SK-N-MC (cell line): ENCODE measurements around the gene PDIA2.

Experiments
- DNase-seq: peaks from one replicate; pipeline ENCODE4 v3.0.0-alpha.2; 2011; ENCODE audit warnings: low read depth, low spot score
- H3K27ac ChIP-seq: fragments of 200-600 bp; sonication (generic); 2 replicates; pipeline ENCODE4 v1.5.1; 2016; ENCODE audit warnings: mixed run types
- H3K36me3 ChIP-seq: fragments of 200-600 bp; sonication (generic); 2 replicates; pipeline ENCODE4 v1.6.1; 2017; ENCODE audit warnings: antibody characterized with exemption, low read length, mixed read lengths; ENCODE audit not compliant: insufficient read depth
- H3K4me3 ChIP-seq: fragments of 200-600 bp; sonication (generic); 2 replicates; pipeline ENCODE4 v1.5.1; 2016
- H3K9ac ChIP-seq: fragments of 200-600 bp; sonication (generic); 2 replicates; pipeline ENCODE4 v1.8.0; 2017; ENCODE audit warnings: mixed run types, mixed read lengths; ENCODE audit not compliant: insufficient read length
- H3K9me3 ChIP-seq: fragments of 200-600 bp; sonication (generic); 2 replicates; pipeline ENCODE4 v1.6.1; 2017; ENCODE audit warnings: low read depth, mild to moderate bottlenecking, antibody characterized with exemption, low read length, moderate library complexity, mixed read lengths
- EZH2 ChIP-seq: fragments of 200-600 bp; sonication (generic); IDR thresholded peaks from one replicate; pipeline ENCODE4 v1.6.1; 2017; ENCODE audit warnings: antibody characterized with exemption
- FOXP2 ChIP-seq: optimal IDR thresholded peaks from 2 replicates; pipeline ENCODE3; 2011; ENCODE audit warnings: mild to moderate bottlenecking, moderate library complexity; ENCODE audit not compliant: insufficient read depth; ENCODE audit errors: extremely low read length, control extremely low read depth
- POLR2AphosphoS5 ChIP-seq: IDR thresholded peaks from 2 replicates; pipeline ENCODE4 v1.6.1; 2012; ENCODE audit warnings: mild to moderate bottlenecking, low read depth, low read length, borderline replicate concordance

Gene PDIA2

GRCh38 chr16:275786-276232 lies 7.2 kb upstream of the PDIA2 start, which contains the start of gene RGS11:
Gene RGS11 (minus strand): TSS chr16:275944. CDS start chr16:275911, 33 bp downstream.
- no peaks in the 10 kb centered on the region for H3K36me3 ChIP-seq
- H3K27ac ChIP-seq: no peak within 1 kb of the TSS
- TF ChIP-seq EZH2 (no peak), FOXP2 (no peak), POLR2AphosphoS5 (no peak)
- no peaks in the 10 kb centered on the region for H3K9me3 ChIP-seq
- DNase-seq: no peak
- H3K9ac ChIP-seq: no peak within 1 kb of the TSS
- no peak within 1 kb of the TSS for H3K4me3 ChIP-seq

- Histone ChIP-seq H3K9me3 (no peaks in the 10 kb centered on the region), H3K36me3 (no peaks in the 10 kb centered on the region), H3K9ac (no peak overlapping the region), H3K27ac (no peak overlapping the region), H3K4me3 (no peak overlapping the region)
- no peak for DNase-seq
- TF ChIP-seq EZH2 (no peak), FOXP2 (no peak), POLR2AphosphoS5 (no peak)
Measured at GRCh38 chr16:276426-277077, 6.4 kb upstream of the PDIA2 start.

- no peaks in the 10 kb centered on the region for H3K9me3 ChIP-seq
- H3K4me3 ChIP-seq: no peak overlapping the region
- H3K9ac ChIP-seq: no peak overlapping the region
- TF ChIP-seq EZH2 (no peak), POLR2AphosphoS5 (no peak), FOXP2 (no peak)
- DNase-seq: peak; percentile 2
- H3K27ac ChIP-seq: no peak overlapping the region
- H3K36me3 ChIP-seq: no peaks in the 10 kb centered on the region
Measured at GRCh38 chr16:278863-279366, 4.0 kb upstream of the PDIA2 start.

GRCh38 chr16:279531-279930 lies 3.4 kb upstream of the PDIA2 start:
- H3K36me3 ChIP-seq: no peaks in the 10 kb centered on the region
- DNase-seq: no peak
- TF ChIP-seq EZH2 (no peak), FOXP2 (no peak), POLR2AphosphoS5 (no peak)
- H3K9ac ChIP-seq: no peak overlapping the region
- no peak overlapping the region for H3K27ac ChIP-seq
- no peak overlapping the region for H3K4me3 ChIP-seq
- H3K9me3 ChIP-seq: no peaks in the 10 kb centered on the region

- Histone ChIP-seq H3K9ac (no peak overlapping the region), H3K9me3 (no peaks in the 10 kb centered on the region), H3K27ac (no peak overlapping the region), H3K4me3 (no peak overlapping the region), H3K36me3 (no peaks in the 10 kb centered on the region)
- TF ChIP-seq POLR2AphosphoS5: no peak
- TF ChIP-seq EZH2: no peak
- no peak for TF ChIP-seq FOXP2
- DNase-seq: no peak
Measured at GRCh38 chr16:280005-280460, 2.9 kb upstream of the PDIA2 start.

- no peaks in the 10 kb centered on the region for H3K9me3 ChIP-seq
- H3K36me3 ChIP-seq: no peaks in the 10 kb centered on the region
- H3K9ac ChIP-seq: no peak within 1 kb of the TSS
- DNase-seq: no peak
- TF ChIP-seq FOXP2: no peak
- no peak for TF ChIP-seq POLR2AphosphoS5
- TF ChIP-seq EZH2: no peak
- H3K4me3 ChIP-seq: peak within 1 kb of the TSS; percentile 57
- no peak within 1 kb of the TSS for H3K27ac ChIP-seq
Measured at GRCh38 chr16:280552-280951, 2.4 kb upstream of the PDIA2 start, which contains the start of gene ARHGDIG. Gene ARHGDIG (plus strand): TSS chr16:280591. CDS start chr16:280681, 90 bp downstream.

GRCh38 chr16:280991-281659 lies 1.8 kb upstream of the PDIA2 start:
- Histone ChIP-seq H3K9ac (no peak overlapping the region), H3K9me3 (no peaks in the 10 kb centered on the region), H3K4me3 (peak overlapping the region; percentile 57), H3K36me3 (no peaks in the 10 kb centered on the region), H3K27ac (no peak overlapping the region)
- no peak for TF ChIP-seq FOXP2
- TF ChIP-seq POLR2AphosphoS5: no peak
- no peak for TF ChIP-seq EZH2
- no peak for DNase-seq

GRCh38 chr16:281660-282255 lies 1.2 kb upstream of the PDIA2 start:
- Histone ChIP-seq H3K36me3 (no peaks in the 10 kb centered on the region), H3K4me3 (no peak overlapping the region)
- TF ChIP-seq FOXP2 (no peak), EZH2 (no peak), POLR2AphosphoS5 (no peak)

More at GRCh38 chr16:281660-282255, 1.2 kb upstream of the PDIA2 start:
- Histone ChIP-seq H3K9ac (no peak overlapping the region), H3K9me3 (no peaks in the 10 kb centered on the region), H3K27ac (no peak overlapping the region)
- no peak for DNase-seq
